ENCODE data around the gene SMAD4. TPM values are rescaled to one million over a fixed set of nuclear protein-coding genes. Genes with fewer than 3 reads are reported as not detected.

SMAD4 gene
- total RNA-seq, 4 donors from 2014 or later = 163 to 305 (median 250) TPM

- Histone ChIP-seq H3K4me3 (replicated peaks in 1 of 3) (peak overlapping the region; percentile 29 to 73 (median 37)), H3K36me3 (no peaks in the 10 kb centered on the region), H3K27ac (peak overlapping the region; percentile 95 to 97 (median 96)), H3K27me3 (no peaks in the 10 kb centered on the region), H3K4me1 (peaks cover 19 to 46% of the 10 kb centered on the region in 2 donors), H3K9me3 (no peaks in the 10 kb centered on the region)
- 0% methylated on average over 15 to 23 of the region's 66 CpGs for WGBS, 2 donors
- TF ChIP-seq CTCF (IDR thresholded peaks at IDR 0.05) (no peak), POLR2A (IDR thresholded peaks at IDR 0.05) (no peak)
- intact Hi-C loops (cut with DNase I) = loop anchor here (10.0 kb wide), 1 partner anchor 206 kb away; the partner anchor contains the start of gene MRO
- DNase-seq = peak; percentile 75 to 79
Measured at GRCh38 chr18:51030537-51031258, 685 bp downstream of the SMAD4 start.

GRCh38 chr18:51032193-51032592 lies 2.2 kb downstream of the SMAD4 start:
- intact Hi-C loops (cut with DNase I) = loop anchor here (10.0 kb wide), 1 partner anchor 207 kb away; the partner anchor contains the start of gene MRO
- peaks cover 34 to 50% of the 10 kb centered on the region in 2 donors for H3K4me1 ChIP-seq
- 28 to 32% methylated on average over 5 of the region's 5 CpGs for WGBS, 2 donors
- H3K27ac ChIP-seq = no peak overlapping the region
- no peak for DNase-seq
- no peaks in the 10 kb centered on the region for H3K9me3 ChIP-seq
- H3K27me3 ChIP-seq = no peaks in the 10 kb centered on the region
- no peak for TF ChIP-seq POLR2A (IDR thresholded peaks at IDR 0.05)
- TF ChIP-seq CTCF (IDR thresholded peaks at IDR 0.05) = no peak
- peak overlapping the region in 1 of 3 donors; percentile 73 for H3K4me3 ChIP-seq (replicated peaks in 1 of 3)
- H3K36me3 ChIP-seq = no peaks in the 10 kb centered on the region

- H3K36me3 ChIP-seq = no peaks in the 10 kb centered on the region
- no peak for DNase-seq
- intact Hi-C loops (cut with DNase I) = loop anchor here (10.0 kb wide), 1 partner anchor 212 kb away; the partner anchor contains the start of gene MRO
- no peaks in the 10 kb centered on the region for H3K27me3 ChIP-seq
- peaks cover 68 to 81% of the 10 kb centered on the region in 2 donors for H3K4me1 ChIP-seq
- 31 to 32% methylated on average over 2 of the region's 2 CpGs for WGBS, 2 donors
- H3K27ac ChIP-seq = peak overlapping the region in 1 of 3 donors; percentile 51
- no peak for TF ChIP-seq POLR2A (IDR thresholded peaks at IDR 0.05)
- TF ChIP-seq CTCF (IDR thresholded peaks at IDR 0.05) = no peak
- no peak overlapping the region for H3K4me3 ChIP-seq (replicated peaks in 1 of 3)
- no peaks in the 10 kb centered on the region for H3K9me3 ChIP-seq
Measured at GRCh38 chr18:51037230-51037629, 7.2 kb downstream of the SMAD4 start.

GRCh38 chr18:51038110-51038509 lies 8.1 kb downstream of the SMAD4 start:
- H3K9me3 ChIP-seq = no peaks in the 10 kb centered on the region
- peak overlapping the region in 1 of 3 donors; percentile 51 for H3K27ac ChIP-seq
- H3K36me3 ChIP-seq = no peaks in the 10 kb centered on the region
- DNase-seq = peak; percentile 20 to 43
- H3K27me3 ChIP-seq = no peaks in the 10 kb centered on the region
- TF ChIP-seq CTCF (IDR thresholded peaks at IDR 0.05) (no peak), POLR2A (IDR thresholded peaks at IDR 0.05) (no peak)
- WGBS, 2 donors = 56 to 68% methylated on average over 6 of the region's 6 CpGs
- H3K4me1 ChIP-seq = peaks cover 74 to 86% of the 10 kb centered on the region in 2 donors
- intact Hi-C loops (cut with DNase I) = loop anchor here (10.0 kb wide), 1 partner anchor 213 kb away; the partner anchor contains the start of gene MRO
- H3K4me3 ChIP-seq (replicated peaks in 1 of 3) = no peak overlapping the region
